ENCODE data around the gene CAPZA1.
A peak's percentile ranks its signal among the peaks of the same experiment; 100 is the strongest.
"Not testable (repeated sequence)": the region's sequence is repeated elsewhere in the genome, so short reads cannot be mapped to it uniquely, and the experiment has no call there.

CAPZA1 gene

DNA sequence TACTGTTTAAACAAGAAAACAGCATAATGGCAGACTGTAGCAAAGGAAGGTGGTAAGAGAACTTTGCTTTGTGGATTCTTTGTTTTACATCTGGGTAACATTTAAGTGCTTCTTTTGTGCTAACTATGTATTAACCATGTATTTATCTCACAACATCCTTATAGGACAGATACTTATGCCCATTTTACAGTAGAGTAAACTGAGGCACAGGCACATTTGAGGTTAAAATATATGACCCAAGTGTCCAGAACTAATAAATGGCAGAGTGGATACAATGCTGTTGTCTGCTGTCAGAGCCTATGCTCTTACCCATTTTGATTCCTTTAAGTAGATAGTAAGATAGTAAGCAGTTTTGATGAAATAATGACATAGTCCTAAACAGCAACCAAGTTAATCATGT, 7.3 kb downstream of the CAPZA1 start:
- no peak for DNase-seq (ENCODE audit: low spot score)

DNA sequence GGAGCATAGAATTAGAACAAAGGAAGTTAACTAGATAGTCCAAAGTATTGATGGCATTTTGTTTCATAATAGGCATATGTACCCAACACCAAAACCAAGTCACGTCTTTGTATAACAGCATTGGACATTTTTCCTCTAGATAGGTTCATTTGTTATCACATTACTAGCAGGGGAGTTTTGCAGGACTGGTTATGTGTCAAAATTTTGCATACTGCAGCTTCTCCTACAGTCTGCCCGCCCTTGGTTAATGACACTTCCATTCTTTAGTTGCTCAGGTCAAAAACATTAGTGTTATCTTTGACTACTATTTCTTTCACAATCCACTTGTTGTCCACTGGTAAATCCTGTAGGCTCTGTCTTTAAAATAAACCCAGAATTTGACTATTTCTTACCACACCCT, 8.9 kb downstream of the CAPZA1 start:
- DNase-seq (ENCODE audit: low spot score) = no peak

DNA sequence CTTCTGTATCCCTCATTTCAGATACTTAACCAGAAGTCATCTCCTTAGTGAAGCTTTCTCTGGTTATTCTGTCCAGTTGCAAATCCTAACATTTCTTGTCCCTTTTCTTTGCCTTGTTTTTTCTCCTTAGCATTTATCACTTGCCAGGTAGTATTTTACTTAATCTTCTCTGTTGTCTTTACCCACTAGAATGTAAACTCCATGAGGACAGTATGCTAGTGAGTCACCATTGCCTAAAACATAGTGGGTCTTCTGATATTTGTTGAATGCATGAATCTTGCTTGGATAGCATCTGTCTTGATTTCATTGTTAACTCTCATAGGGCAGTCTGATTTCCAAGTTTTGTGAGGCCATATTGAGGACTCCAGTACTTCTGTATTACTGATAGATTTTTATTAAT, 9.6 kb downstream of the CAPZA1 start:
- no peak for DNase-seq (ENCODE audit: low spot score)

DNA sequence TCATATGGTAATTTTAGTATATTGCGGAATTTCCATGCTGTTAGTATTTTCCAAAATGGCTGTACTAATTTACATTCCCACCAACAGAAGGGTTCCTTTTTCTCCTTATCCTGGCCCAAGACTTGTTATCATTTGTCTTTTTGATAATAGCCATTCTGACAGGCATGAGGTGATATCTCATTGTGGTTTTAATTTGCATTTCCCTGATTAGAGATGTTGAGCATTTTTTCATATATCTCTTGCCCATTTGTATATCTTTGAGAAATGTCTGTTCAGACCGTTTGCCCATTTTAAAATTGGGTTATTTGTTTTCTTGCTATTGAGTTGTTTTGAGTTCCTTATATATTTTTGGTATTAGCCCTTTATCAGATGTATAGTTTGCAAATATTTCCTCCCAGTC, 14.0 kb downstream of the CAPZA1 start:
- DNase-seq (ENCODE audit: low spot score) = no peak

DNA sequence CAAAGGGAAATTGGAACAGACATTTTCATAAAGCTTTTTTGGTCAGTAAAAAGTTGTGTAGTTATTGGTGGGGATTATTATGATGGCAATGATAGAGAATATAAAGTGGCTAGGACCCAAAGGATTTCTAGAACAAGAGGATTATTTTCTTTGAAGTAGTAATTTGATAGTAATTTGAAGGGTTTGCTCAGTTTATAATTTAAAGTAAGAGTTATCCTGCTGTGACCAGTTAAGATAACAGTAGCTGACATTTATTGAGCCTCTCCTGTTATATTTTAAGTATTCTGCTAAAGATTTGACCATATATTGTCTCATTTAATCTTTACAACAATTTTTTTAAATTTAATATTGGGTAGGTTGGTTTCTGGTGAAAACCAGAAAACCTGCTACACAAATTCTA, 14.7 kb downstream of the CAPZA1 start:
- DNase-seq (ENCODE audit: low spot score) = no peak

DNA sequence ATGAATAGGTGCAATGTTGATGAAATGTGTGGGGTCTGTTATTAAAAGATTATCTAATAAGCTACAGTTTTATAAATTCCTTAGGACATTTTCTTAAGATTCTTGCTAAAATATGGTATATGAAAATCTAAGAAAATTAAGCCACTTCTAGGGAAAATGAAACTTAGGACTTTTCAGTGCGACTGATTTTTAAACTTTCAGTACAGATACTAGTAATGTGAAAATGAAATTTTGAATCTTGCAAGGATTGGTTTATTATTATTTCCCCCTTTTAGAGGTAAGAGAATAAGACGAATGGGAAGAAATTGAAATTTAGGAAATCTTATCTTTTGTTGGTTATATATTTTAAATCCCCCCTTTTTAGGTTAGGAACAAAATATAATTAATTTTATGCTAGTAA, 16.4 kb downstream of the CAPZA1 start:
- DNase-seq (ENCODE audit: low spot score) = no peak

DNA sequence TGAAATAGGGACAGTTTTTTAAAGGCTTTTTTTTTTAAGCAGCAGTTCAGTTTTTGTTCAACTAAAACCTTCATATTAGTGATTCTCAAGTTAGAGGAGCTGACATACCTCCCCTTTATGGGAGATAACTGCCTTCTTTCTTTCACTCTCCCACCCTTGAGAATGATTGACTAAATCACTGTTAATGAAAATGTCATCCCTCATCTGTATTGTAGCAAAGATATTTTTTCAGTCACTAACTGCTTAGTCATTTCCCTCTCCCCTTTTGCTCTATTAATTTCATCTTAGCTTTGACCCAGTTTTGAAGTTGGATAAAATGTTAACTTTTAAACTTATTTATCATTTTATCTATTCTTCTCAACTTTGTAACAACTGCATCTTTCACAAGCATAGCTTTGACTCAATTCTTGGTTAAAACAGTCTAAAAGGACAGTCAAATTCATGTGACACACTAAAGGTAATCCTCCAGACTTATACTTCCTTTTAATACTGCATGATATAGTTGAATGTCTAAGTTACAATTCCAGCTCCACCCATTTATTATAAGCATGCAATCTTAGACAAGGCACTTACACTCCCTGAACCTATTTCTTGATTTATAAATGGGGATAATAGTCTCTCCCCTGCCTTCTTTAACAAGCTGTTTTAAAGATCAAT, 17.1 kb downstream of the CAPZA1 start:
- DNase-seq (ENCODE audit: low spot score) = no peak

DNA sequence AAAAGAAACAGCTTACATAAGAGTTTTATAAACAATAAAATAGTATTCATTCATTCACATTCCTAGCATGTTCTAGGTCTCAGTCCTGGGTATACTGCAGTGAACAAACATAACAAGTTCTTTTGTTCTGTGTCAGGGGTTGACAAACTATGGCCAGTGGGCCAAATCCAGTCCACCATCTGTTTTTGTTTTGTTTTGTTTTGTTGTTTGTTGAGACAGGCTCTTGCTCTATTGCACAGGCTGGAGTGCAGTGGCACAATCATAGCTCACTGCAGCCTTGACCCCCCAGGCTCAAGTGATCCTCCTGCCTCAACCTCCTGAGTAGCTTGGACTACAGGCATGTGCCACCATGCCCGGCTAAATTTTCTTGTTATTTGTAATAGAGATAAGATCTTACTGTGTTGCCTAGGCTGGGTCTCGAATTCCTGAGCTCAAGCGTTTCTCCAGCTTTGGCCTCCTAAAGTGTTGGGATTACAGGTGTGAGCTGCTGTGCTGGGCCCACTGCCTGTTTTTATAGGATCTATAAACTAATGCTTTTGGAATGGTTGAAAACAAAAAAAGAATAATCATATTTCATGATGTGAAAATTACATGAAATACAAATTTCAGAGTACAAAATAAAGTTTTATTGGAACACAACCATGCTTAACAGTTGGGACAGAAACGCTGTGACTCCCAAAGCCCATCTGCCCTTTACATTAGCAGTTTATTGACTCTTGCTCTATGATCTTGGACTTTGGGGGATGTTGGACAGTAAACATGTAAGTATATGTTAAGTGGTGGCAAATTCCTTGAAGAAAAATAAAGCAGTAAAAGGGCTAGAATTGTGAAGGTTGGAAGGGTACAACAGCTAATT, 17.9 kb downstream of the CAPZA1 start:
- no peak for DNase-seq (ENCODE audit: low spot score)

DNA sequence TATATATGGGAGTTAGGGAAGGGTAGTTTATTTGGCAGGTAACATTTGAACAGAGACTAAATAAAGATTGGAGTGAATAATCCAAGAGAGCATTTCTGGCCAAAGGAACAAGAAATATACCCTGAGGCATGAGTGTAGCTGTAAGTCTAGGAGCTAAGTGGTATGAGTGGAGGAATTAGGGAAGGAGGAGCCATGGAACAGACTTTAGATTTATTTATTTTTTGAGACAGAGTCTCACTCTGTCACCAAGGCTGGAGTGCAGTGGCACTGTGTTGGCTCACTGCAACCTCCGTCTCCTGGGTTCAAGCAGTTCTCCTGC, 18.4 kb downstream of the CAPZA1 start:
- no peak for DNase-seq (ENCODE audit: low spot score)

DNA sequence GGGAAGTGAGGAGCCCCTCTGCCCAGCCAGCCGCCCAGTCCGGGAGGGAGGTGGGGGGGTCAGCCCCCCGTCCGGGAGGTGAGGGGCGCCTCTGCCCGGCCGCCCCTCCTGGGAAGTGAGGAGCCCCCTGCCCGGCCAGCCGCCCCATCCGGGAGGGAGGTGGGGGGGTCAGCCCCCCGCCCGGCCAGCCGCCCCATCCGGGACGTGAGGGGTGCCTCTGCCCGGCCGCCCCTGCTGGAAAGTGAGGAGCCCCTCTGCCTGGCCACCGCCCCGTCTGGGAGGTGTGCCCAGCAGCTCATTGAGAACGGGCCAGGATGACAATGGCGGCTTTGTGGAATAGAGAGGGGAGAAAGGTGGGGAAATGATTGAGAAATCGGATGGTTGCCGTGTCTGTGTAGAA, 20.8 kb downstream of the CAPZA1 start:
- not testable (repeated sequence) for DNase-seq (ENCODE audit: low spot score)

DNA sequence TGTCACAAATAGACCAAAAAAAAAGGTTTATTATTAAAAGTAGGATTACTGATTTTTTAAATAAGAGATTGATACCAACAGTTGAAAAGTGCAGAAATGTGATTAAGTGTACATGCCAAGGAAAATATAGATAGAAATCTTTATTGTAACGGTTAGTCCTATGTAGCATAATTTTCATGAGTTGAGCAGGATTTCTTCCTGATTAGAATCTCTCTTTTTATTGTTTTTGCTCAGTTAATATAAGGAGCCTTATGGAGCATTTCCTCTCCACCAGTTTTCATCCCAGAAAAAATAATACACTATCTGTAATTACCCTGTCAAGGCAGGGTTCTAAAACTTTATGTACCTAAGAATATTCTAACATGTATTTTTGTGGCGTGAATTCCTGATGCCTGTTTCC, 23.4 kb downstream of the CAPZA1 start:
- no peak for DNase-seq (ENCODE audit: low spot score)

DNA sequence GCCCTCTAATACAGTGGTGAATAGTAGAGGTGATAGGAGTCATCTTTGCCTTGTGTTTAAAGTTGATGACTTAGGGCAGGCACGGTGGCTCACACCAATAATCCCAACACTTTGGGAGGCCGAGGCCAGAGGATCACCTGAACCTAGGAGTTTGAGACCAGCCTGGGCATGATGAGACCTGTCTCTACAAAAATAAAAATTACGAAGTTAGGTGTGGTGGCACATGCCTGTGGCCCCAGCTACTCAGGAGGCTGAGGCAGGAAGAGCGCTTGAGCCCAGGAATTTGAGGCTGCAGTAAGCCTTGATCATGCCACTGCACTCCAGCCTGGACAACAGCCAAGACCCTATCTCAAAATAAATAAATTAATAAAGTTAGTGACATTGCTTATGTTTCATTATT, 26.6 kb downstream of the CAPZA1 start:
- no peak for DNase-seq (ENCODE audit: low spot score)

DNA sequence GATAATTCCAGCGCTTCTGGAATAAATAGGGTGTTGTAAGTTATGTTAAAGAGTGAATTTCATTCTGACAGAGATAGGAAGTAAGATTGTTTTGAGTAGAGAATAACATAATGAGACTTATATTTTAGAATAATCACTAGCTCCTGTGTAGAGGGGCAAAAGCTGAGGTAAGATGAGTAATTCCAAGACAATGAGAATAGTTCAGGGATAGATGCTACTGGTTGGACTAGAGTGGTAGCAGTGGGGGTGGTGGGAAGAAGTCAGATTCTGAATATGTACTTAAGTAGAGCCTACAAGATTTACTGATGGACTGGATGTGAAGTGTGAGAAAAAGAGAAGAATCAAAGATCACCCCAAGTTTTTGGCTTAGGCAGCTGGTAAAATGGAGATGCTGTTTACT, 31.6 kb downstream of the CAPZA1 start:
- no peak for DNase-seq (ENCODE audit: low spot score)

DNA sequence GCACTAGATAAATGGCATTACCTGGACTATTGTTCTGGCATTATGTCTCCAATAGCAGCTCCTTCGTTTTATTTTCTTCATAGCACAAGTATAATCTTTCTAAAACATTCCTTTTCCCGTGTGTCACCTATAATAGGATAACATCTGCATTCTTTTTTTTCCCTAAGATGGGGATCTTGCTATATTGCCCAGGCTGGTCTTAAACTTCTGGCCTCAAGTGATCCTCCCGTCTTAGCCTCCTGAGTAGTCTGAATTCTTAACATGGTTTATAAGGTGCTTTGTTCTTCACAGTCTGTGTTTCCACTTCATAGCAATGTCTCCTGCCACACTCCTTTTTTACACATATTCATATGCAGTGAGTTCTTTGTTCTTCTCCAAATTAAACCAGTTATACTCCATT, 46.2 kb downstream of the CAPZA1 start:
- no peak for DNase-seq (ENCODE audit: low spot score)

DNA sequence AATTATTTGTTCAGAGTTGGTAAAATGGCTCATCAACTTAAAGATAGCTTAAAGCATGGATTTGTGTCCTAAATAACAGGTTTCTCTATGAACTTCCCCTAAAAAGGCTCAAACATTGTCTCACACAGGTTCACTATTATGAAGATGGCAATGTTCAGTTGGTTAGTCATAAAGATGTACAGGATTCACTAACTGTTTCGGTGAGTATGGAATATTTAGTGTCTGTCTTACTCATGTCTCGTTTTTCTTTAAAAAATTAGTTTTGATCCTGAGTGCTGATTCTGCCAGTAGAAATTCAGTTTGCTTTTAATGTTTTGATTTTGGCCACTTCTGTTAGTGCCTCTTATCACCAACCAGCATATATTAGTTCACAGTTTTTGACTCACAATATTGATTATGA, 47.3 kb downstream of the CAPZA1 start:
- DNase-seq (ENCODE audit: low spot score) = peak; percentile 48

DNA sequence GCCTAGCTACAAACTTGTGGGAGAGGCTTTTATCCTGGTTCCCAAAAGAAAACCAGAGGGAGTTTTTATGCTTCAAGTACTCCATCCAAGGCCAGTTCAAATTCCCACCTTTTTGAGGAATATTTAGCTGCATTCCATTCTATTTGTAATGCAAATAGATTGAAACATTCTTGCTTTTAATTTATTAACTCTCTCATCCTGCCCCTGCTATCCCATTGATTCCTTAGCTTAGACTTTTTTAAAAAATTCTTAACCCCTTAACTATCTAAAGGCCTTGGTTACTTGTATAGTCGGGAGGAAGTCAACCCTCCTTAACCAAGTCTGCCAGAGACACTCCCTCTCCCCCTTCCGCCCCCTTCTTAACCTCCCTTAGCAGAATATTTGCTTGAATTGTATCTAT, 52.4 kb downstream of the CAPZA1 start:
- DNase-seq (ENCODE audit: low spot score) = no peak

DNA sequence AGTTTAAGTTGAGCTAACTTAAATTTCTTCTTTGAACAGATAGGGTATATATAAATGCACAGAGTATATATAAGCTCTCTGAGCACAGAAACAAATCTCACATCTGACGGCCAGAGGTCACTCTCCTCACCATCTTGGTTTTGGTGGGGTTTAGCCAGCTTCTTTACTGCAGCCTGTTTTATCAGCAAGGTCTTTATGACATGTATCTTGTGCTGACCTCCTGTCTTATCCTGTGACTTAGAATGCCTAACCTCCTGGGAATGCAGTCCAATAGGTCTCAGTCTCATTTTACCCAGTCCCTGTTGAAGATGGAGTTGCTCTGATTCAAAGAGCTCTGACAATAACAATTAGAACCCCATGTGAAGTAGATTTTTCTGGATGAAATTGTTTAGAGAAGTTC, 53.2 kb downstream of the CAPZA1 start:
- DNase-seq (ENCODE audit: low spot score) = no peak

DNA sequence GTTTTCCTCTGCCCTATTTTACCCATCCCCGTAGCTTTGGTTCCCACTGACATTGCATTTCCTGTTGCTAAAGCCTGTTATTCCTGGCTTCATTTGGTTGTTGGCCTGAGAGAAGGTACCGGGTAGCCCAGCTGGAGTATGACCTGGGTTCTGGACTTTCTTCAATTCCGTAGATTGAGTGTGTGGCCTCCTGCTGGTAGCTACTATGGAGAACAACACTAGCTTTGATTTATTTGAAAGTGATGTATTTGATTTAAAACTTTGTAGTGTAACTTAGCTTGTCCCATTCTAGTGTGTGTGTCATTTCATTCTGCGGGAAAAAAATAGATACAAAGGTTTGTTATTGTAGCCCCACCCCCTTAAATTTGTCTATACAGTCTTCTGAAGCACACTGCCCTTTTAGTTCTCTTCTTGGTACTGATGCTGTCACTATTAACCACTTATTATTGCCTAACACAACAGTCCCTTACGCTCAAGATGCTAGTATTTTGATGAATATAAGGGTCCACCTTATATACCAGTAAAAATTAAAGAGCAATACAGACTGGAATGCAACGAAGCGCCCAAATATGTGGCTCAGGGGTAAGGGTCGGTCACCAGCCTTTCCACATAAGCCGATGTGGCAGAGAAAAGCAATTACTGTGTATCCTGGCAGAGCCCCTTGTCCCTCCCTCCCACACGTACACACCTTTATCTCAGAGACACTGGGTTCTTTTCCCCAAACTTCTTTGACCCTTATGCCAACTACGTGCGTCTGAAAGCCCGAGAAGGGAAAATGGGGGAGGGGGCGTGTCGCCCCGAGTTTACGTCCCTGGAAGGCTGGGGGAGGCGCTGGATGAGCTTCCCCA, 54.2 kb downstream of the CAPZA1 start:
- DNase-seq (ENCODE audit: low spot score) = peak; percentile 7

DNA sequence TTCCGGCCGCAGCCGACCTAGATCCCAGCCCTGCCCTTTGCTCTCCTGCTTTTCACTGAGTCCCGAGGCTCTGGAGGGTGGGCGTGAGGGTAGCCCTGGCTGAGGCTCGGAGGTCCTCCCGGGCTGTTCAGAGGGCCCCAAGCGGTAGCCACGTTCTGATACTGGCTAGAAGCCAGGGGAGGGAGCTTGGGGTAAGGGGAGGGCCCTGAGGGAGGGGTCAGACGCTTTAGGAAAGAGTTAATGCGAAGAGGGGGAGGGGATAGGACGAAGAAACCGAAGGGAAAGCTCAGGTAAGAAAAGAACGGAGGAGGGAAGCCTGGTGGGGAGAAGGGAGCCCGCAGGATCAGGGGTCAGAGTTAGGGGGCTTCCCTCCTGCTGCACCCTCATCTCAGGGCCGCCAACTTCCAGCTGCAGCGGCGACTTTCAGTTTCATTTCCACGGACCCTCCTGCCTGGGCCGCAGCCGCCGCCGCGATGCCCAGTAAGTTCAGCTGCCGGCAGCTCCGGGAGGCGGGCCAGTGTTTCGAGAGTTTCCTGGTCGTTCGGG, 54.9 kb downstream of the CAPZA1 start, which contains the start of gene MOV10:
TSS of gene MOV10 (plus strand) at position 220 of the 546 bp plus-strand sequence. CDS start at position 474, 254 bp downstream.
- DNase-seq (ENCODE audit: low spot score) = peak; percentile 64

DNA sequence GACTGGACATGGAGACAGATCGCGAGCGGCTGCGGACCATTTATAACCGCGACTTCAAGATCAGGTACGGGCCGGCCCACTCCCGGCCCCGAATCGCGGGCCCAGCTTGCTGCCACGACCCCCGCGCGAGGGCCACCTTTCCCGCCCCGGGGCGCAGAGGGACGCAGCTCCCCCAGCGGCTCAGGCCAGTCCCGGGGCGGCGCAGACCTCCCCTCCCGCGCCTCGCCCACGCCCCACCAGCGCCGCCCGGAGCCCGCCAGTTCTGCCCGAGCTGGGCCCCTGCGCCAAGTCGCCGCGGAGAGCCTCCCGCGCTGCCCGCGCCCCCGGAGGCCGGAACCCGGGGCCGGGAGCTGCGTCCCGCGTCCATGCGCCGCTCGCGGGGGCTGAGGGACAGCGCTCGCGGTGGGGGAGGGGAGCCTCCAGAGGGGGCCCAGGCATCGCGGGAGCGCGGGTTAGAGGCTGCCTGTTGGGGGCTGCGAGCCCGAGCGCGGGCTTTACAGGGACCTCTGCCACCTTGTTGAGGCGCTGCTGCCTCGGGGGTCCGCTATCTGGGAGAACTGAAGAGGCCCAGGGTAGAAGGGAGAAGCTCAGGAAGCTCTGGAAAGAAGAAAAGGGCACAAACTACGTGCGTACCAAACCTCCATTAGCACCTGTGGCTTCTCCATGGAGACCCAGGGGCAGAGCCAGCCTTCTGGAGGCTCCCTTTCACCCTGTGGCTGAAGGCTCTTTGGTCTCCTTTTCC, 55.5 kb downstream of the CAPZA1 start:
- peak; percentile 16 for DNase-seq (ENCODE audit: low spot score)

DNA sequence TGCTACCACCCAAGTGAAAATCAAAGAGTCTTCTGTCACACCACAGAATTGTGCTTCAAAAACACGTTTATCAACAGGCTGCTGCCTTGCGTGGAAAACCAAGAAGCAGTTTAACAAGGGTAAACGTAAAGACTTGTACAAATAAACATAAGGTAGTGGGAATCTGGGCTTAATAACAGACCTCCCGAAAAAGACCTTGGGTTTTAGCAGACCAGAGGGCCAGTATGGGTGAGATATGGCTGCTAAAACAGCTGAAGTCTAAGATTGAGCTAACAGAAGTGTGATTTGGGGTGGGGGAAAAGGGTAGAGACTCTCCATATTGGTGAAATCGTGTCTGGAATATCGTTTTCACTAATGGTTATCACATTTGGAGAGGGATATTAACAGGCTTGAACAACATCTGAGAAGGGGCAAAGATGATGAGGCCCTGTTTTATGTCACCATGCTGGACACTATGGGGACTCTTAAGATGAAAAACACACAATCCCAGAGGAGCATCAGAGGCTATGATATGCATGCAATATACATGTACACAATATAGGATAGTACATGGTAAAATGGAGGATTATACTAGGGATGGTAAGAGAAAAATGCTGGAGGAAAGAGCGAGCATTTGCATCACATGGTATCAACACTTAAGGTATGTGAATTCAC, 56.2 kb downstream of the CAPZA1 start:
- DNase-seq (ENCODE audit: low spot score) = no peak
